ENCODE results near the gene LRFN2. TPM values are rescaled to one million over a fixed set of nuclear protein-coding genes. Genes with fewer than 3 reads are reported as not detected.

LRFN2 gene
- polyA plus RNA-seq, 1 of the 3 experiments (the other 2 are of a cell fraction), result 0.02 TPM

- ChIA-PET CTCF (interaction anchor here (0.6 to 4.3 kb wide), 4 partner anchors 20 to 1054 kb away, joined by 3 to 18 read pairs (median 3); partner anchors contain the start of gene LRFN2), POLR2A (interaction anchor here (0.5 to 1.4 kb wide), 7 partner anchors 12 to 178 kb away, joined by 3 to 6 read pairs (median 4); no protein-coding TSS in a partner anchor)
- TF ChIP-seq IRF3 (IDR thresholded peaks at IDR 0.05; ENCODE audit: low read depth, low read length) (no peak), TCF12 (IDR thresholded peaks at IDR 0.05) (no peak), FOSL2 (IDR thresholded peaks at IDR 0.05; ENCODE audit: borderline replicate concordance, low read depth) (no peak), JUND (IDR thresholded peaks at IDR 0.05) (no peak), FOXJ3 (CRISPR knock-in tag; IDR thresholded peaks at IDR 0.05) (0 out of 2 replicates have a peak, but pooled peaks have one; percentile 32), EZH2phosphoT487 (IDR thresholded peaks at IDR 0.05; ENCODE audit: borderline replicate concordance, low read depth) (no peak), GABPA (IDR thresholded peaks at IDR 0.05; ENCODE audit: low read depth) (no peak), FOXM1 (IDR thresholded peaks at IDR 0.05; ENCODE audit: low read depth) (no peak), MXI1 (IDR thresholded peaks at IDR 0.05; ENCODE audit: low read depth, low read length) (no peak), NFIC (IDR thresholded peaks at IDR 0.05; ENCODE audit: borderline replicate concordance) (no peak), CHD2 (IDR thresholded peaks at IDR 0.05; ENCODE audit: low read length, partially characterized antibody) (peak; percentile 51), YY1 (IDR thresholded peaks at IDR 0.05; ENCODE audit: low read depth) (no peak), RAD21 (IDR thresholded peaks at IDR 0.05; ENCODE audit: low read length) (0 out of 2 replicates have a peak, but pooled peaks have one; percentile 31), GATA2 (CRISPR knock-in tag; IDR thresholded peaks at IDR 0.05) (no peak; the same call in 1 of the 2 replicates), REST (IDR thresholded peaks at IDR 0.05; ENCODE audit: low read depth, low read length) (no peak), EP300 (IDR thresholded peaks at IDR 0.05; ENCODE audit: borderline replicate concordance in 1 of 2, low read depth in 1 of 2, low read length in 1 of 2) (peak in 1 of 2 experiments; percentile 83; a peak in 2 of 4 replicates), TEAD4 (IDR thresholded peaks at IDR 0.05; ENCODE audit: borderline replicate concordance, insufficient read depth) (no peak), TAF1 (IDR thresholded peaks at IDR 0.05; ENCODE audit: borderline replicate concordance, low read depth, low read length) (no peak), PBX3 (IDR thresholded peaks at IDR 0.05) (no peak), CTCF (IDR thresholded peaks at IDR 0.05) (no peak), RXRA (IDR thresholded peaks at IDR 0.05; ENCODE audit: borderline replicate concordance, low read depth) (no peak), RCOR1 (IDR thresholded peaks at IDR 0.05; ENCODE audit: low read length) (peak; percentile 77)
- no peak overlapping the region for H3K9ac ChIP-seq
- H3K36me3 ChIP-seq (replicated peaks in 1 of 2; ENCODE audit: control insufficient read depth in 1 of 2, insufficient read depth in 2 of 2, low read length in 1 of 2), result no peaks in the 10 kb centered on the region
- no peak overlapping the region for H3K4me2 ChIP-seq
- no peak overlapping the region for H3K4me3 ChIP-seq (ENCODE audit: low read depth in 2 of 2, low read length in 1 of 2)
- DNase-seq, result peak; percentile 62
- 36% methylated on average over 4 of the region's 4 CpGs for WGBS (ENCODE audit: low lambda C conversion rate)
- no peaks in the 10 kb centered on the region for H4K20me1 ChIP-seq (ENCODE audit: insufficient read depth)
- no peak overlapping the region for H2AFZ ChIP-seq (ENCODE audit: low read depth)
- no peaks in the 10 kb centered on the region for H3K9me2 ChIP-seq
- H3K9me3 ChIP-seq, result no peaks in the 10 kb centered on the region
- no peaks in the 10 kb centered on the region for H3K79me2 ChIP-seq (ENCODE audit: insufficient read depth)
- peaks cover 0 to 69% of the 10 kb centered on the region in 2 experiments; a peak in 2 of 4 replicates for H3K4me1 ChIP-seq (ENCODE audit: control insufficient read depth in 1 of 2, insufficient read depth in 2 of 2, low read depth in 1 of 2, low read length in 1 of 2)
- H3F3A ChIP-seq (replicated peaks; ENCODE audit: insufficient read depth), result no peaks in the 10 kb centered on the region
- H3K27me3 ChIP-seq (ENCODE audit: insufficient read depth), result no peaks in the 10 kb centered on the region
- H3K27ac ChIP-seq (ENCODE audit: low read depth in 2 of 2, low read length in 1 of 2), result peak overlapping the region in 1 of 2 experiments; percentile 82; a peak in 2 of 4 replicates
These were observed 96.7 kb downstream of the LRFN2 start for GRCh38 chr6:40490508-40490907.
